HG03045 (cell line): ENCODE measurements around the gene GJB4.
"Not testable (repeated sequence)": the region's sequence is repeated elsewhere in the genome, so short reads cannot be mapped to it uniquely, and the experiment has no call there.

ENCODE experiments used
- ATAC-seq: cut with Tn5 transposase; IDR thresholded peaks from one replicate; pipeline ENCODE4 v1.9.1; 2021; ENCODE audit warnings: mild to moderate bottlenecking, moderate library complexity; ENCODE audit not compliant: unreplicated experiment

The GJB4 gene

GRCh38 chr1:34794790-34795180, 35.2 kb downstream of the GJB4 start:
- no peak for ATAC-seq

GRCh38 chr1:34795916-34796315, 36.4 kb downstream of the GJB4 start:
- ATAC-seq, result no peak

DNA sequence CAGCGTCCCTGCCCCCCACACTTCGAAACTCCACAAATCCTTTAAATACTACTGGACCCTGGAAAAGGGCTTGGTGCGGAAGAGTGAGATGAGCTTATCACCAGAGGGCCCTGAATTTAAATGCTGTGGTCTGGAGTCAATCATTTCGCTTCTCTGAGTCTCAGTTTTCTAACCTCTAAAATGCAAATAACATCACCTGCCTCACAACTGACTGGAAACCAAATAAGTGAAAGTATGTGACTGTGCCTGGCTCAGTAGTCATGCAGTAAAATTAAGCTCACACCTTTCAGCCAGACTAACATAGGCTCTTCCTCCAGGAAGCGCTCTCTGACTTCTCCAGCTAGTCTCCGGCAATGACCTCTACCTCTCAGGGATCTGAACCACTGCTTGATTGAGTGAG, 37.5 kb downstream of the GJB4 start:
- no peak for ATAC-seq

GRCh38 chr1:34800214-34800613, 40.7 kb downstream of the GJB4 start:
- ATAC-seq, result no peak

GRCh38 chr1:34803770-34804169, 44.2 kb downstream of the GJB4 start:
- no peak for ATAC-seq

GRCh38 chr1:34806396-34806795, 46.9 kb downstream of the GJB4 start:
- ATAC-seq, result no peak

- ATAC-seq, result no peak
Measured at GRCh38 chr1:34808051-34808810, 48.7 kb downstream of the GJB4 start.

- not testable (repeated sequence) for ATAC-seq
Measured at GRCh38 chr1:34810781-34811180, 51.2 kb downstream of the GJB4 start.
